Peyer's patch (tissue), 4 donors: Measurements from ENCODE around the gene RUSC1.

Experiments
- CTCF ChIP-seq, 6 experiments: fragments of 450-650 bp in 4 of 6; fragments of 200-600 bp in 2 of 6; sonication (generic) in 1 of 6; IDR thresholded peaks; one replicate each; pipeline ENCODE4 v1.5.1; 2017 to 2019; ENCODE audit warnings: antibody characterized with exemption in 6 of 6, mild to moderate bottlenecking in 3 of 6, moderate library complexity in 1 of 6
- POLR2A ChIP-seq, 2 donors: fragments of 450-650 bp; IDR thresholded peaks; one replicate each; pipeline ENCODE4 v1.5.1; 2017; ENCODE audit warnings: antibody characterized with exemption in 2 of 2, mild to moderate bottlenecking in 2 of 2, moderate library complexity in 2 of 2

DNA sequence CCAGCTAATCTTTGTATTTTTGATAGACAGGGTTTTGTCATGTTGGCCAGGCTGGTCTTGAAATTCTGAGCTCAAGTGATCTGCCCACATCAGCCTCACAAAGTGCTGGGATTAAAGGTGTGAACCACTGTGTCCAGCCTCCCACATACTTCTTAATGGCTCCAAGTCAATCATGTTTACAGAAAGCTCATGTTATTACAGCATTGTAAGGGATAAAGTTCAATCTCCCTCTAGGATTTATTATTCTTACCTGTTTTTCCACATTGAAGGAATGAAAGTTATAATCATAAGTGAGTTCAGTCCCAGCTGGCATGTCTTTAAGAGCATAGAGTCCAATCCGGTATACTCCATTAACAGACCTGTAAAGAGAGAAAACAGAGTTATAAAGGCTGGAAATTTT lies 39.4 kb downstream of the RUSC1 start:
- TF ChIP-seq CTCF (IDR thresholded peaks at IDR 0.05), result no peak
- no peak for TF ChIP-seq POLR2A (IDR thresholded peaks at IDR 0.05)
